OCI-LY7 (cell line): ENCODE measurements around the gene PEPD. TPM values are rescaled to one million over a fixed set of nuclear protein-coding genes. Genes with fewer than 3 reads are reported as not detected.

Source experiments
- BruUV-seq: library from RNA; stranded (reverse); fragments of 400-500 nt; replicated peaks from 2 replicates; lab custom pipeline; 2021; lab: Mats Ljungman, UMichigan
- CTCF ChIA-PET: fragments of 300-600 bp; sonication (Branson Sonifier 250); formaldehyde crosslinking; loops from one replicate; lab custom pipeline; 2022; ENCODE audit warnings: antibody characterized with exemption; ENCODE audit not compliant: unreplicated experiment; lab: Charles Lee
- POLR2A ChIA-PET: fragments of 300-600 bp; sonication (Branson Sonifier 250); formaldehyde crosslinking; loops from one replicate; lab custom pipeline; 2022; ENCODE audit warnings: antibody characterized with exemption; lab: Charles Lee
- DNase-seq: peaks from one replicate; pipeline ENCODE4 v3.0.0-alpha.2; 2015; ENCODE audit warnings: low spot score
- H2AFZ ChIP-seq: fragments of 200-600 bp; sonication (generic), shearing (Covaris generic); 2 replicates; pipeline ENCODE4 v1.6.1; 2014; ENCODE audit warnings: mild to moderate bottlenecking, antibody characterized with exemption, low read length, moderate library complexity
- H3K27ac ChIP-seq: fragments of 200-600 bp; sonication (generic); 2 replicates; pipeline ENCODE4 v1.5.1; 2014; ENCODE audit warnings: mixed run types, low read depth, mild to moderate bottlenecking, moderate library complexity, low read length, inconsistent platforms; ENCODE audit not compliant: poor library complexity, severe bottlenecking
- H3K36me3 ChIP-seq: fragments of 200-600 bp; sonication (generic); 2 replicates; pipeline ENCODE4 v1.6.1; 2014; ENCODE audit warnings: mild to moderate bottlenecking, antibody characterized with exemption, low read length, moderate library complexity, mixed read lengths; ENCODE audit not compliant: insufficient read depth
- H3K4me1 ChIP-seq: fragments of 200-600 bp; sonication (generic); 2 replicates; pipeline ENCODE4 v1.5.1; 2014; ENCODE audit warnings: mild to moderate bottlenecking, low read length; ENCODE audit not compliant: insufficient read depth, poor library complexity, severe bottlenecking
- H3K4me2 ChIP-seq: fragments of 200-600 bp; sonication (generic); 2 replicates; pipeline ENCODE4 v1.6.1; 2014; ENCODE audit warnings: mild to moderate bottlenecking, low read length
- H3K4me3 ChIP-seq: fragments of 200-600 bp; sonication (generic); 2 replicates; pipeline ENCODE4 v1.5.1; 2014; ENCODE audit warnings: mild to moderate bottlenecking, low read depth, low read length; ENCODE audit not compliant: poor library complexity, severe bottlenecking
- H3K79me2 ChIP-seq: fragments of 200-600 bp; sonication (generic); 2 replicates; pipeline ENCODE4 v1.6.1; 2016; ENCODE audit warnings: low read depth, mild to moderate bottlenecking, low read length, moderate library complexity, mixed read lengths; ENCODE audit not compliant: insufficient read depth
- H3K9me2 ChIP-seq: fragments of 200-600 bp; sonication (generic); 2 replicates; pipeline ENCODE4 v1.6.1; 2016; ENCODE audit warnings: mild to moderate bottlenecking, low read length, mixed read lengths; ENCODE audit not compliant: insufficient read depth
- H3K9me3 ChIP-seq: fragments of 200-600 bp; sonication (generic); 2 replicates; pipeline ENCODE4 v1.6.1; 2014; ENCODE audit warnings: mild to moderate bottlenecking, mixed run types, low read length, mixed read lengths
- H4K20me1 ChIP-seq: fragments of 200-600 bp; sonication (generic); 2 replicates; pipeline ENCODE4 v1.6.1; 2014; ENCODE audit warnings: mild to moderate bottlenecking, antibody characterized with exemption, low read length, moderate library complexity, mixed read lengths; ENCODE audit not compliant: insufficient read depth
- CTCF ChIP-seq: fragments of 200-600 bp; sonication (generic); conservative IDR thresholded peaks from 2 replicates; pipeline ENCODE4 v1.5.1; 2014; ENCODE audit warnings: mild to moderate bottlenecking, antibody characterized with exemption, low read length, moderate library complexity, mixed read lengths
- EZH2phosphoT487 ChIP-seq: fragments of 200-600 bp; sonication (generic); IDR thresholded peaks from 2 replicates; pipeline ENCODE4 v1.6.1; 2018; ENCODE audit warnings: low read depth, borderline replicate concordance, mild to moderate bottlenecking, mixed run types, antibody characterized with exemption, low read length, moderate library complexity, mixed read lengths
- intact Hi-C: fragments of 100-400 bp; cut with micrococcal nuclease; formaldehyde crosslinking; loops from one replicate; pipeline ENCODE4 v1.10.0; 2022; ENCODE audit not compliant: unreplicated experiment
- total RNA-seq, 2 experiments: library from RNA; depleted of rRNA in 1 of 2; stranded (reverse); fragments of >200 nt in 1 of 2; shearing (Covaris generic) in 1 of 2; gene quantifications; 2 replicates each; pipeline ENCODE4 v1.2.3, GENCODE V29; 2014 to 2022

Gene PEPD
- total RNA-seq, 2 experiments from 2014 or later, result 24.4 to 29.7 TPM

- intact Hi-C loops, result no loop called here
- CTCF ChIA-PET, result no interaction called here
- no peak for TF ChIP-seq EZH2phosphoT487
- no peak for TF ChIP-seq CTCF
- no TSS peak for BruUV-seq
- no peaks in the 10 kb centered on the region for H3K4me1 ChIP-seq
- no peak for DNase-seq
- H3K9me3 ChIP-seq, result no peaks in the 10 kb centered on the region
- no peaks in the 10 kb centered on the region for H4K20me1 ChIP-seq
- H3K9me2 ChIP-seq, result no peaks in the 10 kb centered on the region
- POLR2A ChIA-PET, result no interaction called here
- H3K4me2 ChIP-seq, result no peak overlapping the region
- H3K4me3 ChIP-seq, result no peak overlapping the region
- H3K36me3 ChIP-seq, result no peaks in the 10 kb centered on the region
- no peaks in the 10 kb centered on the region for H3K79me2 ChIP-seq
- H3K27ac ChIP-seq, result no peak overlapping the region
- H2AFZ ChIP-seq, result no peak overlapping the region
Observed at GRCh38 chr19:33547676-33548075, 26.1 kb upstream of the PEPD start.

- no TSS peak for BruUV-seq
- POLR2A ChIA-PET, result interaction anchor here (1.0 kb wide), 1 partner anchor 9 kb away, joined by 3 read pairs; no protein-coding TSS in a partner anchor
- H4K20me1 ChIP-seq, result no peaks in the 10 kb centered on the region
Observed at GRCh38 chr19:33546656-33547055, 25.1 kb upstream of the PEPD start.

More at GRCh38 chr19:33546656-33547055, 25.1 kb upstream of the PEPD start:
- no peak overlapping the region for H3K4me3 ChIP-seq
- H3K79me2 ChIP-seq, result no peaks in the 10 kb centered on the region
- no peak overlapping the region for H3K4me2 ChIP-seq
- no peak for DNase-seq
- no peak overlapping the region for H3K27ac ChIP-seq
- intact Hi-C loops, result no loop called here
- no peaks in the 10 kb centered on the region for H3K9me3 ChIP-seq
- no peaks in the 10 kb centered on the region for H3K9me2 ChIP-seq
- no peak overlapping the region for H2AFZ ChIP-seq
- CTCF ChIA-PET, result no interaction called here
- no peaks in the 10 kb centered on the region for H3K4me1 ChIP-seq
- no peaks in the 10 kb centered on the region for H3K36me3 ChIP-seq
- TF ChIP-seq CTCF (no peak), EZH2phosphoT487 (no peak)
